Gastroesophageal sphincter (tissue), 3 donors: Measurements from ENCODE around the gene PNPO.

ENCODE experiments used
- EP300 ChIP-seq: sonication (generic); formaldehyde crosslinking; IDR thresholded peaks from one replicate; pipeline ENCODE4 v1.6.1; 2017; ENCODE audit warnings: antibody characterized with exemption, mild to moderate bottlenecking
- POLR2A ChIP-seq, 2 donors: fragments of 450-650 bp; IDR thresholded peaks; one replicate each; pipeline ENCODE4 v1.6.1; 2017; ENCODE audit warnings: antibody characterized with exemption in 2 of 2, mild to moderate bottlenecking in 2 of 2, moderate library complexity in 1 of 2
- POLR2AphosphoS5 ChIP-seq: sonication (generic); formaldehyde crosslinking; IDR thresholded peaks from one replicate; pipeline ENCODE4 v1.6.1; 2017; ENCODE audit warnings: antibody characterized with exemption
- TF ChIP-seq, protein P1 (sequence below), 4 experiments: fragments of 200-600 bp in 2 of 4; fragments of 450-650 bp in 2 of 4; sonication (generic) in 1 of 4; IDR thresholded peaks; one replicate each; pipeline ENCODE4 v1.5.1; 2017 to 2019; ENCODE audit warnings: antibody characterized with exemption in 4 of 4, mild to moderate bottlenecking in 2 of 4, moderate library complexity in 2 of 4

GRCh38 chr17:47945529-47946508 is 4.4 kb downstream of the PNPO start:
- no peak for TF ChIP-seq POLR2A (IDR thresholded peaks at IDR 0.05)
- TF ChIP-seq, protein P1, sequence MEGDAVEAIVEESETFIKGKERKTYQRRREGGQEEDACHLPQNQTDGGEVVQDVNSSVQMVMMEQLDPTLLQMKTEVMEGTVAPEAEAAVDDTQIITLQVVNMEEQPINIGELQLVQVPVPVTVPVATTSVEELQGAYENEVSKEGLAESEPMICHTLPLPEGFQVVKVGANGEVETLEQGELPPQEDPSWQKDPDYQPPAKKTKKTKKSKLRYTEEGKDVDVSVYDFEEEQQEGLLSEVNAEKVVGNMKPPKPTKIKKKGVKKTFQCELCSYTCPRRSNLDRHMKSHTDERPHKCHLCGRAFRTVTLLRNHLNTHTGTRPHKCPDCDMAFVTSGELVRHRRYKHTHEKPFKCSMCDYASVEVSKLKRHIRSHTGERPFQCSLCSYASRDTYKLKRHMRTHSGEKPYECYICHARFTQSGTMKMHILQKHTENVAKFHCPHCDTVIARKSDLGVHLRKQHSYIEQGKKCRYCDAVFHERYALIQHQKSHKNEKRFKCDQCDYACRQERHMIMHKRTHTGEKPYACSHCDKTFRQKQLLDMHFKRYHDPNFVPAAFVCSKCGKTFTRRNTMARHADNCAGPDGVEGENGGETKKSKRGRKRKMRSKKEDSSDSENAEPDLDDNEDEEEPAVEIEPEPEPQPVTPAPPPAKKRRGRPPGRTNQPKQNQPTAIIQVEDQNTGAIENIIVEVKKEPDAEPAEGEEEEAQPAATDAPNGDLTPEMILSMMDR (IDR thresholded peaks at IDR 0.05), result no peak
- no peak for TF ChIP-seq EP300
- TF ChIP-seq POLR2AphosphoS5, result no peak
